Stimulated activated CD4-positive, alpha-beta T cell treated with anti-CD3 and anti-CD28 coated beads, Interleukin-12 subunit alpha, Interleukin-12 subunit beta, amount 100 ng/mL, for 24 hours (primary cell): Measurements from ENCODE around the gene TRPC4.

Source experiments
- DNase-seq, 2 experiments: peaks; one replicate each; pipeline ENCODE4 v3.0.0-alpha.2; 2020; ENCODE audit warnings: low read depth in 2 of 2

Gene TRPC4

DNA sequence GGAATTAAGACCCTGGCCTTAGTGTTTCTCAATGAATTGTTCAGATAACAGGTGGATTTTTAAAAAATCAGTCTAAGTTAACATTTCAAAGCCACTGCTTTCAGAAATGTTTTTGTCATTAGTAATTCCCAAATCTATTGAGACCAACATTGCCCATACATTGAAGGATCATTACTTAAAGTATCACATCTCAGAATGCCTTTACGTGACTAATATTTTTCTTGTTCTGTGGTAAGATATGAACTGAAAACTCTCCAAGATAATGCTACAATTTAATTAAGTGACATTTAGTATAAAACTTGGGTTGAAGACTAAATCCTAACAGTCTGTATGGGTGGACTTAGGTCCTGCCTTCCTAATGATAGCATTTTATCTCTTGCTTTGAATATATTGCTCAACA is 211.6 kb downstream of the TRPC4 start:
- DNase-seq = no peak

DNA sequence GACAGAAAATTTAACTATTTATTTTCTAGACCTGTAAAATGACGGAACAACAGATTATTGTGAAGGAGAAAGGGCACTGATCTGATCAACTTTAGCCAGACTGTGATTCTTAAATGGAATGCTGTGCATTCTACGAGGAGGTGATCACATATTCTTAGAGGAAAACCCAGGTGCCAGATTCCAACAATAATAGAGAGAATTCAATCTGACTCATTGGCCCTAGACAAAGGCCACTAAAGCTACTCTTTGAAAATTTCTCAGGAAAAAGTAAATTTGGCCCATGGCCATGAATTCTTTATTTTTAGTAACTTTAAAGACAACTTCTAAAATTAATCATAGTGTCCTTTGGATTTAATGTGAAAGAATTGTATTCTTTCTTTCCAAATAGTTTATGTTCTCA is 212.4 kb downstream of the TRPC4 start:
- DNase-seq = no peak

DNA sequence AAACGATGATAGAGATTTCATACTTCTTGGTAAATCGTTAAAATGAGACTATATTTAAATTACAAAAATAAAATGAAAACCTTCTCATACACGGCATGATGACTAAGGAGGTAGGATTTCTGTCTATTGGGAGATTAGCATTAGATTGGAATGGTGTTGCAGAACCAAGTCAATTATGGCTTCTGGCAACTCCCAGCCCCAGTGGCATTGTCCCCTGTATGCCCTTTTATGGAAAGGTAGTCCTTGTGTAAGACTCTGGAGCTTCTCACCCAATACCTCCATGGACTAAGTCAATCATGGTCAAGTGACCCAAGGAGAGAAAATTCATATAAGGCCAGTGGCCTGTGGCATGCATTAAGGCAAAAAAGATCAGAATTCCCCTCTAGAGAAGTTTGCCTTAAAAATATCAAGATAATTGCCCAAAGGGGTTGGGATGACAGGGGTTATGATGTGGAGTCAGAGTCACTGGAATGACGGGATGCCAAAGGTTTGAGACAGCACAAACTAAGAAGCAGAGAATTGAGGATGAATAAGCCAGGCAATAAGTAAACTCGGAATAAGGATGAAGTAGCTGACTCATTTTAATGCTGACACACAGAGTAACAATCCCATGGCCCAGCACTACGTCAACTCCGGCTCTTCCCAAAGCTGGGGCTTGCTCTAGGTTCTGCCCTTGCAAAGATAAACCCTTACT is 213.2 kb downstream of the TRPC4 start:
- DNase-seq = no peak

DNA sequence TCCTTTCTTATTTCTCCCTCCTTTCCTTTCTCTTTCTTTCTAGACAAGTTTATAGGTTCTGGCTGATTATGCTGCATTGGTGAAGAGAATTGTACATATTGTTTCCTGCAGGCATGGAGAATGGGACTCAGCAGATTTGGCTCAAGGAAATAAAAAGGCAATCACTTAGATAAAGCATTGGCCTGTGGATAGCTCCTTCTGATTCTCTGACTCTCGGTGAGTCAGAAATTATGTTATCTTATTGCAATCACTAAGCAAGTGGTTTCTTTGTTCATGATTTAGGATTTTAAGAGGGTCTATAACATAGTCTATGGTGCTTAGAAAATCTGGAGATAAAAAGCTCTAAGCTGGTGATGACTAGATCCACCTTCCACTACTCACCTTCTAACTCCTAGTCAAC is 217.0 kb downstream of the TRPC4 start:
- DNase-seq = no peak

DNA sequence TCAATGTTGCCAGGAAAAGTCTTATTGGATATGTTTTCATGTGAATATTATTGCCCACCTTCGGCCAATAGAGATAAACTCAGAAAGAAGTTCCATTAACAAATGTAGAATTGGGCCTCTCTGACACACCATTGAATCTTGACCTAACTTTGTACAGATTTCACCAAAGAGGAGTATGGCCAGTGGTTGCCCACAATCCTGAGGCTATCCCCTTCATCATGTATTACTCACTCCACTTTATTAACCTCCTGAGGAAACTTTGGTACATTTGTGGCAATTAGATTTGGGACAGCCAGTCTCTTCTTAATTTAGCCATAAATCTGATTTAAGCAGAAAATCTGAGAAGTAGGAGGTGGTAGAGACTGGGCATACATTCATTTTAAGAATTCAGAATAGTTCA is 217.7 kb downstream of the TRPC4 start:
- DNase-seq = no peak

DNA sequence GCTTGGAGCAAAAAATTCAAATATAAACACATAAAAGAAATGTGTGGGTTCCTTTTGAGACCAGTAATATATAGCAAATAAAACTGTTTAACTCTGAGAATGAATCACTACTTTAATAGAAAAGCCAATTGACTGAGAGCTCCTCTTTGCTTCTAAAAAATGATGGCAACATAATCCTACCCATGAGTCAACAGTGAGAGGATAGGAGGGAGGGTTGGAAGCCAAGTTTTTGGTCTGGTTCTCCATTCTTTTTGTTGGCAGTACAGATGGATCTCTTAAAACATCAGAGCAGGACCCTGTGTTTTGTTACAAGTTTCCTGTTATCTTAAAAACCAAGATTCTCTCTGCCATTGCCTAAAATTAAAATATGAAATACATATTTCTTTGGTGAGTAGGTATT is 221.0 kb downstream of the TRPC4 start:
- DNase-seq = no peak

DNA sequence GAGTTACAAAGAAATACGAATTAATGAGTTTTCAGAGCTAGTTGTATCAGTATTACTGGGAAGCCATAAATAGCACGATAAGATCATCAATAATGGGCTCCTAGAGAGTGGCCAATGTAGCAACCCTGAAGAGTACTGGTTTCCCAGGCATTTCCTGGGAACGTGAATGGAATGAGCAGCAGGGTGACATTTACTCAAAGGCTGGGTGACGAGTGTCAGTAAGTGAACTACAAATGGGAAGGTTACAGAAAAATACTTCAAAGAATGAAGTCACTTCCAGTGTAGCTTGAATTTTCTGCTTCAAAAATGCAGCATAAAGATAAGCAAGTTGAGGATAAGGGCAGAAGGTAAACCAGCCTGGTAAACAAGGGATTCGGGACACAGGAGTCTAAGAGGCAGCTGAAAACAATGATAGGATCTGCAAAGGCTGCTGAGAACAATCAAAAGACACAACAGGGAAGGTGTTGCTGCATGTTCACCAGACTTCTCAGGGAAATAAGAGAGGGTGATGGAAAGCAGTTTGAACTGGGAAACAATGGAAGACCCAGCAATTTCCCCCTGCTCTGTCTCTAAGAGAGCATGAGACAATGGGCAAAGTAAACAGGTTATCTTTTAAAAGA is 222.4 kb downstream of the TRPC4 start:
- no peak for DNase-seq

DNA sequence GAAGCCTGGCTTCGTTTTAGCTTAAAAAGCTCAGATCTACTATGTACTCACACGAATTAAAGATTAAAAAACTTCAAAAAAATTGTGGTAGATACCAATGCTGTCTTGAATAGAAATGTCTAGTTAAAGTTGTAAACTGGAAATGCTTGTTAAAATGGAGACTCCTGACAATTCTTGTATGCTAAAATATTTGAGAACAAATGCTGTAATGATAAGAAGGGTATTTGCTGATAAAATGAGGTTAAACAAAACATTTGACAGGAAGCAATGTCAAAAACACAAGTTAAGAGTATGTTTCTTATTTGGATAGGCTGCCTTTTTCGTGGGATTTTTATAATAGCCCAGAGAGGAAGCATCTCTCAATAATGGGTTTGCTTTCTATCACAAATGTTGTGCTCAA is 223.0 kb downstream of the TRPC4 start:
- DNase-seq = no peak

DNA sequence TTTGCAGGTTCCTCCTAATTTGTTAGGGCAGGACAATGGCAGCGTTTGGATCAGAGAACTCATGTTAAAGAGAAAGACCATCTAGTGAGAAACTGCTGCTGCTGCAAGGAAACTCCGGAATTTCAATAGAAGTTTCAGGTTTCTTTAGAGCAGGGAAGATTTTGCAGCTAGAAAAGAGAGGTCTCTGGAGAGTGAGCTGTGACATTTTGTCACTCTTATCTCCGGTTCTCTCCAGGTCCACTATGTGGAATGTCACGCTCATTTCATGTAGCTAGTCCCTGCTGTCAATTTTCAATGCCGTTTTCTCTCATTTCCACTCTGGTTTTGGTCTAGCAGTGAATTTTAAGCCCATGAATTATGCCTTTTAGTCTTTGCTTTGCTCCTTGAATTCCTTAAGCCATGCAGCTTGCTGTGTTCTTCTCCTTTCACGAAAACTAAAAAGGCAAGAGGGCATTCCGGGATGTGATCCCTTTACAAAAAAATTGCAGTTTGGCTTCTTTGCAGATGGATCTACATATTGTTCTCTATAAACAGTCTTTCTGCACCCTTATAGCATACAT is 224.3 kb downstream of the TRPC4 start:
- no peak for DNase-seq

DNA sequence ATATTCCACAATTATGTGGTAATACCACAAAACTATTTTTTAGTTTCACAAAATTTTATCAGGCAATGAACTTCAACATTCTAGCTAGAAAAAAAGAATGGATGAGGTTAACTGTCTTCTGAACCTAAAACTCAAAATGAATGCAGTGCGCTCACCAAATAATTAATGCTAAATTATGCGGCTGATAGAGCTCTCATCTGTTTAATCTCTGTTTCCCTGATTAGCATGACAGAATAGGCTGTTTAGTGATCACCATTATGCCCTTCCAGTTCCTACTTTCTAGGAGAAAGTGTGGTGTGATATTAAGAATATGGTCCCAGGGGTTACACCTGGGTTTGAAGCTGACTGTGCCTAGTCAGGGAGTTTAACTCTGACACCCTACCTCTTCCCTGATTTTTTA is 228.2 kb downstream of the TRPC4 start:
- DNase-seq = no peak

DNA sequence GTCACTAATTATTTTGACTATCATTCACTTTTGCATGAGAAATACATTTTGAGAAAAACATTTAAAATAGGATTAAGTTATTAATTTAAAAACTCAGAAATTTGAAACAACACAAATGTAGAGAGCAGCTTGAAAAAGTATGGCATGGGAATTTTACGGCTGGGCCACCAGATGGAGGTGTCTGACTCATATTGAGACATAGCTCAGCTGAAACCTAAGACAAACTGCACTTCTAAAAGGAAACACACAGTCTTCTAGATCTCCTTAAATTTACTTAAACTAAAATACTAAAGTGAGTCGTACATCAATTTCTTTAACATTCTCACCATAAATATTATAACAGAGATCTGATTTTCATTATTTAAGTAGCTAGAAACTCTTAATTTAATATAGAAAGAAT is 229.1 kb downstream of the TRPC4 start:
- no peak for DNase-seq

DNA sequence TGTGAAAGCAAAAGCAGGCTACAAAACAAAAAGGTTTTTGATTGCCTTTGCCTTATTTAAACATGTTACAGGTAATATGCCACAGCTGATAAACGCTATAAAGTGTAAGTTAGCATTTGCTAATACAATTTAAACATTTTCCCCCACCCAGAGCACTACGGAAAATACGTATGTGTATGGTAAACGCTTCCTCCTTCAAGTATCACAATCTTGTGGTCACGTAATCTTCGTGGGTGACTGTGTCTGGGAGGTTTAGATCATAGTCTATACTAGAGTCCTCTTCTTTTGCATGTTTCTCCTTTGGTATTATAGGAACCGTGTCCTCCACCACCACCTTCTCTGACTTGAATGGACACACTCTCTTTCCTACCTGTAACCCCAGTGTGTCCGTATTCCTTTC is 232.9 kb downstream of the TRPC4 start:
- DNase-seq = no peak

DNA sequence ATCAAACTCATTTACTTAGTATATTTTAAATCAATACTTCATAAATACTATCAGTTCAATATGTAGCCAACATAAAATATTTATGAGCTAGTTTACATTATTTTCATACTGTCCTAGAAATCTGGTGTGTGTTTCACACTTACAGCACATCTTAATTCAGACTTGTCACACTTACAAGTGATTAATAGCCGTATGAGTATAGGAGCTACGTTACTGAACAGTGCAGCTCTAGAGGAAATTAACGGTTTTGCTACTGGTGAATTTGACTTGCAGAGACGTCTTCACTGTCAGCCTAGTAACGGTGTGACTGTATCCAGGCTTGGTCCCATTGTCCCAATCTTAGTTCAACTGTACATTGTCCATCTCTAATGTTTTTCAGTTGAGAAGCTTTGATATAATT is 237.3 kb downstream of the TRPC4 start:
- no peak for DNase-seq

DNA sequence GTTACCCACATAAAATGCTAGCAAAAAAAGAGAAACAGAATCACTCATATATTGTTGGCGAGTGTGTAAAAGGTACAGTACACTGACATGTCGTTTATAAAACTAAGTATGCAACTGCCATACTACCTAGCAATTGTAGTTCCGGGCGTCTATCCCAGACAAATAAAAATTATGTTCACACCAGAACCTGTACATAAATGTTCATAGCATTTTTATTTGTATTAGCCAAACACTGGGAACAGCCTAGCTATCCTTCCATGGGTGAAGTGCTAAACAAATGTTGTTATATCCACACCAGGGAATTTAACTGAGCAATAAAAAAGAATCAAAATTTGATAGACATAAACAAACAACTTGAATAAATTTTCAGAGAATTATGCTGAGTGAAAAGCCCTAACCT is 242.1 kb downstream of the TRPC4 start:
- DNase-seq = no peak

DNA sequence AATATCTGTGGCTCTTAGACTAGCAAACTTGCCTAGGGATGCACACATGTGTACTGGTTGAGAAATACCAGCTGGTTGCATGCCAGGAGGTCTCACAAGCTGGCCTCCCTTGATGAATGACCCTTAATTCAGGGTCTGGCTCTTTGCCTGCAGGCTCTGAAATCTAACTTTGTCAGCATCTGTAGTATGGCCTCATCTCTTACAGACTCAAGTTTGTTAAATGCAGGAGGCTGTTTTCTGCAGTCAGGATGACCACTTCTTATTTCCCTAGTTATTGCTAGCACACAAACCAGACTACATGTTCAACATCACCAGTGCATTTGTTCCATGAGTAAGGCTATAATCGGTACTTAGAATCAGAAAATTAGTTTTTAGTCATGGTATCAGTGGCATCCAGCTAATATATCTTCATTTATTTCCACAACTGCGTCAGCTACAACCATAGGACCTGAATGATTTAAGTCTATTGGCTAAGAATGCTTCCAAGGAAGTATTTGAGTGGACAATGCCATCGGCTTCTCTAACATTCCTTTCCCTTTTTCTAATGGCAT is 247.7 kb downstream of the TRPC4 start:
- DNase-seq = no peak

DNA sequence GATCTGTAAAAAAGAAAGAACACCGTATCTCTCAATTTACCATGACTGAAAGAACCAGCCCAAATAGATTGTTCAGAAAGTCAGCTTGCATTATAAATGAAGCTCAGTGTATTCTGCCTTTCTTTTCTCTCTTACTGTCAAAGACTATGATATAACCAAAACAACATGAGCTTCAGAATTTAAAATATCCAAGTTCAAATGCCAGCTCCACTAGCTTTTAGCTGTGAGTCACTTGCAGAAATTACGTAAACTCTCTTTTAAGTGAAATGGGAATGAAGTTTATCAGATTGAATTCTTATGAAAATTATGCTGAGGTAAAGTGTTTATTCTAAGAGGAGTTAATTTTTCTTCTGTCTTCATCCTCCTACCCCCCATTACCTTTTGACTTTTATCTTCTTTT is 251.0 kb downstream of the TRPC4 start:
- no peak for DNase-seq

DNA sequence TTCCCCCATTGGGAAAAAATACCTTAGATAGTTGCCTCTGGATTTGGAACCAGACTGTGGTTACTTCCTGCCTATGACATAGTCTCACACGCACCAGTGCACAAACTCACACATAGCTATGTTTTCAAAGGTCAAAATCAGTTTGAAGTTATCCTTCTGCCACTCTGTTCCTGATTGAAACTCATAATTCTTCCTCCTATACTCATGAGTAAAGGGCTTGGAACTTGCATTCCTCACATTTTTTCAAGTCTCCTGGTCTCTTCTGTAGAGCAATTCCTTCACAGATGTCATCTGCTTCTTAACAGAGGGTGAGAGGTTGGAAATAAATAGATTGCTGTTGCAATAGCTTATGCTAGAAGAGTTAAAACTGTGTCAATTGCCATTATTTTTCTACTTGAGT is 252.4 kb downstream of the TRPC4 start:
- no peak for DNase-seq

DNA sequence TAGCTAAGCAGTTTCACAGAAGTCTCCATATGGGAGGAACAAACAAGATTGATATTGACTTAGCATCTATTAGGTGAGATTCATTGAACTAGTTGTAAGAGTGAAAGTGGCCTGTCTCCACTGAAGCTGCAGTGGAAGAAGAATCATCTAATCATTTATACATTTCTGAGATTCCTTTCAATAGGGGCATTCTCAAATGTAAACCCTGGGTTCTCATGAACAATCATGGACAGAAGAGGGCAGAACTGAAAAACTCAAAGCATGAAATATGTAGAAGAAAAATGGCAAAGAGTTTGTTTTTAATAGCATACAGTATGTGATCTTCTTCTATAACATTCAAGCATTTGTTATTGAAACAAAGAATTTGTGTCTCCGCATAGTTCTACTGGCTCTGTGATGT is 253.4 kb downstream of the TRPC4 start:
- DNase-seq = no peak

DNA sequence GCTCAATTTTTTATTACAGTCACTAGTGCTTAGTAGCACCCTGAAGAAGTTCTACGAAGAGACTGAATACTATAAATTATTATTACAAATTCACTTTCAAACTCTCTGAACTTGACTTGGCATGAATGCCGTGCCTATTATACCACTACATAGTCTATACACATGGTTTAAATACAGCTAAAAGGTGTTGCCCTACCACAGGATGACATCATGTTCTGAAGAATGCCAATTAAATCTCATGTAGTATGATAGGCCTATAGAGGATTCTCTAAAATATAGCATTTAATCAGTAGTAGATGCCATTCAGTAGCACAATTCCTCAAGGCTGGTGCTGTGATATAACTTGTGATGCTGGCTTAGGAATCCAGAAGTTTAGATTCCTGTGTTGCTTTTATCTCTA is 254.3 kb downstream of the TRPC4 start:
- DNase-seq = no peak

DNA sequence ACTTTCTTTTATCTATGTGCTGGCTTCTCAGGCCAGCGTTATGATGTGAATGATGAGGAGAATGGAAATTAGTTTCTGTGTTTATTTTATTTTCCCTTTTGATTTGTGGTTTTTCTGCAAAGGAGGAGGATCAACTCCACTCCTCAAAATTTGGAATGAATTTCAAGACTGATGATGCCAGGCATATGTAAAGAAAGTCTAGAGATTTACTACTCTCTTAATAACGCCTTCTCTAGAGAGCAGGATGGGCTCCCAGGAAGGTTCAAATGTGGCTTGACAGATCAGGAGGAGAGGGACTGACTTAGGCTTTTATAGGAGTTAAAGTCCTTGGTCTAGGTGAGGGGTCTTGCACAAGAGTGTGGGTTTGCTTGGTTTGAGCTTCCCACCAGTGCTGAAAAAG is 255.9 kb downstream of the TRPC4 start:
- no peak for DNase-seq

DNA sequence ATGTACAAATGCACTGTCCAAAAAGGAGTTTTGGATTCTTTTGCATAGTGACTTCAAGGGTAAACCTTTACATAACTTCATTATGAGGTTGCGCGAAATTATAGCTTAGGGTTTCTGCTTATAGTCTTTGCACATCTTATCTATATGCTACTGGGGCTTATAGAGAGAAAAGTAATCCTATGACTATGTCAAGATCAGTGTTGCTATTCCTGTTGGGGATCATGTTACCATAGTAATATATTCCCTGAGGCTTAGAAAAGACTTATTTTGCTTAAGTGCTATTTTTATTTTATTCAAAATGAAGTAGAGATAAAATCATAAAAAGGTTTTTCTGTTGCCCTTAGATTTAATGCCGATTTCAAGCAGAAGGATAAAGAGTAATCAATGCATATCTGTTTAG is 256.3 kb downstream of the TRPC4 start:
- DNase-seq = no peak

DNA sequence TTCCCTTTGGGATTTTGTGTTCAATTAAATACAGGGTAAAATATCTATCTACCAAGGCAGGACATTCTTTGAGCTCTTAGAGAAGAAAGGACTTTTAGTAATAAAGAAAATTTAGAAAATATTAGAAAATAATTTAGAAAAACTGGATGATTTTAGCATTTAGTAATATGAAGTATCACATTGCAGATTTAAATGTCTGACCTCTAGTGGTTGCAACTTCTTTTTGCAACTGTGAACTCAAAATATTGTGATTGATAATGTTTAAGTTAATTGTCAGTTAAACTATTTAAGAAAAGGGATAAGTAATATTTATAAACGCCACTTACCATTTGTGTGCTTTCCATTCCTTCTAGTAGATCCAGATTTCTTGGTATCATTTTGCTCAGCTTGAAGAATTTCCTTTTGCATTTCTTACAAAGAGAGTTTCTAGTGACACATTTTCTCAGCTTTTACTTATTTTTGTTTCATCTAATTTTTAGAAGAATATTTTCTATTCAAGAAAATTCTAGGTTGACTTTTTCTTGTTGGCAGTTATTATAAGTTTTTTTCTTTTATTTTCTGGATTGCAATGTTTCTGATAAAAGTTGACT is 260.7 kb downstream of the TRPC4 start:
- no peak for DNase-seq
